ENCODE measurements around the gene ZC3H6.

DNA sequence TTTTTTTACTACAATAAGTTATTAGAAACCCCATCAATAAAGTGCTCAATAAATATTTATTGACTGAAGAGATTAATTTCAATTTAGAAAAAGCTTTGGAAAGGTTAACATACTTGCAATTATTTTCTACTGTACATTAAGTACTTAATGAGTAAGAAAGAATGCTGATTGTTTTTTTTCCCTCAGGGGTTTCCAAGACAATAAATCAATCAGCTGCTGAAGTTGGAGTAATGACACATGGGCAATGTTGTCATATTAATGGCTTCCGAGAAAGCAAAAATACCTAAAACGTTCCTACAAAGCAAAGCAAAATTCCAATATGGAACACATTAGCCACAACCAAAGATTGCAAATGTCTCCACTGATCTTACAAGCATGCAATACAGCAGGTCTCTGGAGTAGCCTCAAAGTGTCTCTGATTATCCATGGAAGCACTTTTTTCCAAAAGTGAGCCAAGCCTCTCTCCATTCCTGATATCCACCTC lies 66.7 kb downstream of the ZC3H6 start:
- TF ChIP-seq YY1 (IDR thresholded peaks at IDR 0.05; ENCODE audit: insufficient read depth, insufficient read length) (no peak), ZNF274 (IDR thresholded peaks at IDR 0.05; ENCODE audit: low read depth, low read length) (no peak), SUZ12 (IDR thresholded peaks at IDR 0.05; ENCODE audit: extremely low read depth, insufficient read depth, insufficient read length) (no peak)
